GM23248 (cell line): ENCODE measurements around the gene MN1.

Source experiments
- EZH2 ChIP-seq: fragments of 200-600 bp; sonication (generic); IDR thresholded peaks from 2 replicates; pipeline ENCODE4 v1.6.1; 2018; ENCODE audit warnings: antibody characterized with exemption, mild to moderate bottlenecking; ENCODE audit not compliant: insufficient read depth, poor library complexity, severe bottlenecking
- EZH2phosphoT487 ChIP-seq: fragments of 200-600 bp; sonication (generic); IDR thresholded peaks from 2 replicates; pipeline ENCODE4 v1.6.1; 2018; ENCODE audit warnings: antibody characterized with exemption, moderate library complexity, mild to moderate bottlenecking, low read depth; ENCODE audit not compliant: insufficient read depth

- no peak for TF ChIP-seq EZH2phosphoT487
- TF ChIP-seq EZH2: no peak
Observed at GRCh38 chr22:27800250-27801201, 1.0 kb downstream of the MN1 start.
